ENCODE results near the gene NAALADL2. TPM values are rescaled to one million over a fixed set of nuclear protein-coding genes. Genes with fewer than 3 reads are reported as not detected.

Gene NAALADL2
- total and polyA plus RNA-seq, 2 donors (not counting 1 experiment from before 2014, with no cell fraction given): not detected

DNA sequence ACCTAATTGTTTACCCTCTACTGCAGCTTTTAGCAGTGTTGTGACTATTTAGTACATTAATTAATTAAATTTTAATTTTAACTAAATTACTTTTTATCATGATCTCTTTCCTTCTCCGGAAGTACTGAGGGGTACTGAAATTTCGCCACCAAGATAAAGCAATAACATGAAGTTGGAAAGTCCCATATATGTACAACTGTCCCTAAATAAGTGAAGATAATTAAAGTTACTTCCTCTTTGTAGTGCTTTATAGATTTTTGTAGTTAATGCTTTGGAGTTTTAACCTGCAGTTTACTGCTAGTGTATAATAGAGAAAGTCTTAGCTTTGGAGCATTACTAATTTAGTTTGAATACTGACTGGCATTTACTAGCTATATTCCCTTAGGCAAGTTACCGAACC is 325.3 kb downstream of the NAALADL2 start:
- no peak overlapping the region for H2AFZ ChIP-seq (ENCODE audit: insufficient read depth, low read depth, low read length, poor library complexity, severe bottlenecking)
- no peaks in the 10 kb centered on the region for H3K27me3 Mint-ChIP-seq
- H4K20me1 ChIP-seq (ENCODE audit: control insufficient read depth, insufficient read depth, low read length, poor library complexity, severe bottlenecking): no peaks in the 10 kb centered on the region
- ChIA-PET POLR2A (no interaction called here), CTCF (no interaction called here)
- H3K9ac ChIP-seq (ENCODE audit: low read length): no peak overlapping the region
- ATAC-seq (ENCODE audit: low read depth) (no peak), DNase-seq (no peak)
- H3K9me3 Mint-ChIP-seq (ENCODE audit: insufficient read depth): peaks cover 5% of the 10 kb centered on the region
- no peaks in the 10 kb centered on the region for H3K79me2 ChIP-seq (ENCODE audit: control insufficient read depth, insufficient read depth, low read length)
- no peak overlapping the region for H3K27ac ChIP-seq (ENCODE audit: low read length in 2 of 2)
- TF ChIP-seq EZH2 (IDR thresholded peaks at IDR 0.05; ENCODE audit: borderline replicate concordance, insufficient read depth, low read depth, low read length, poor library complexity, severe bottlenecking) (no peak), CTCF (IDR thresholded peaks at IDR 0.05) (no peak)
- no peaks in the 10 kb centered on the region for H3K36me3 ChIP-seq (replicated peaks in 1 of 2; ENCODE audit: control extremely low read depth in 1 of 2, control insufficient read depth in 1 of 2, extremely low read depth in 1 of 2, insufficient read depth in 2 of 2, low read length in 1 of 2)
- intact Hi-C loops (cut with micrococcal nuclease): no loop called here
- H3K4me1 ChIP-seq (ENCODE audit: control insufficient read depth in 2 of 2, insufficient read depth in 2 of 2, low read length in 2 of 2): no peaks in the 10 kb centered on the region
- H3K4me1 Mint-ChIP-seq: no peaks in the 10 kb centered on the region
- H3K27ac Mint-ChIP-seq: no peak overlapping the region
- H3K4me2 ChIP-seq (replicated peaks; ENCODE audit: low read depth, low read length, poor library complexity, severe bottlenecking): no peak overlapping the region
- no peak overlapping the region for H3K4me3 ChIP-seq (ENCODE audit: control extremely low read depth in 1 of 5, extremely low read depth in 1 of 5, insufficient read depth in 1 of 5, low read depth in 2 of 5, low read length in 4 of 5)
- WGBS (ENCODE audit: insufficient coverage): no CpG with 5 or more reads among the region's 3 CpGs
- no peak overlapping the region for H3K4me3 Mint-ChIP-seq
- no peaks in the 10 kb centered on the region for H3K27me3 ChIP-seq (replicated peaks in 1 of 4; ENCODE audit: control extremely low read depth in 1 of 4, control insufficient read depth in 3 of 4, insufficient read depth in 4 of 4, low read length in 3 of 4)
- peaks cover 0 to 7% (median 0%) of the 10 kb centered on the region in 3 donors for H3K9me3 ChIP-seq (ENCODE audit: control extremely low read depth in 1 of 3, control insufficient read depth in 2 of 3, insufficient read depth in 1 of 3, low read length in 2 of 3)

DNA sequence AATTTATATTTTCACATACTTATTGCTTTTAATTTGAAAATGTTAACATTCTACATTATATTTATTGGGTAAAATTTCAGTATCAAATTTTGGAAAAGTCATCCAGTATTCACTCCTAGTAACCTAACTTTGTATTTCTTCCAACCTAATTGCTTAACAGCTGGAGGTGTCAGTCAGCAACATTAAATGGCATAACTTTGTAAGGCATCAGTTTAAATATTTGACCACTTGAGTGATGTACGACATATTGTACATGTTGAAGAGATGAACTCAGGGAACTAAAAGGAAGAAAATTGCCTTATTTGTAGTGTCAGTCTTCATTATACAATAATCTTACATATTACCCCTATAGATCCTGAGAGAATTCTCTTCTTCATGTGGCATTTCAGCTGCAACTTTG is 326.8 kb downstream of the NAALADL2 start:
- no peaks in the 10 kb centered on the region for H3K79me2 ChIP-seq (ENCODE audit: control insufficient read depth, insufficient read depth, low read length)
- no peaks in the 10 kb centered on the region for H3K4me1 Mint-ChIP-seq
- no peak overlapping the region for H2AFZ ChIP-seq (ENCODE audit: insufficient read depth, low read depth, low read length, poor library complexity, severe bottlenecking)
- ChIA-PET POLR2A (no interaction called here), CTCF (no interaction called here)
- no CpG with 5 or more reads among the region's 1 CpG for WGBS (ENCODE audit: insufficient coverage)
- H3K9me3 Mint-ChIP-seq (ENCODE audit: insufficient read depth): peaks cover 5% of the 10 kb centered on the region
- no peaks in the 10 kb centered on the region for H3K36me3 ChIP-seq (replicated peaks in 1 of 2; ENCODE audit: control extremely low read depth in 1 of 2, control insufficient read depth in 1 of 2, extremely low read depth in 1 of 2, insufficient read depth in 2 of 2, low read length in 1 of 2)
- DNase-seq (no peak), ATAC-seq (ENCODE audit: low read depth) (no peak)
- no peak overlapping the region for H3K27ac ChIP-seq (ENCODE audit: low read length in 2 of 2)
- no peaks in the 10 kb centered on the region for H3K4me1 ChIP-seq (ENCODE audit: control insufficient read depth in 2 of 2, insufficient read depth in 2 of 2, low read length in 2 of 2)
- no peak for TF ChIP-seq CTCF (IDR thresholded peaks at IDR 0.05)
- TF ChIP-seq EZH2 (IDR thresholded peaks at IDR 0.05; ENCODE audit: borderline replicate concordance, insufficient read depth, low read depth, low read length, poor library complexity, severe bottlenecking): no peak
- no peak overlapping the region for H3K4me3 ChIP-seq (ENCODE audit: control extremely low read depth in 1 of 5, extremely low read depth in 1 of 5, insufficient read depth in 1 of 5, low read depth in 2 of 5, low read length in 4 of 5)
- intact Hi-C loops (cut with micrococcal nuclease): no loop called here
- H3K9me3 ChIP-seq (ENCODE audit: control extremely low read depth in 1 of 3, control insufficient read depth in 2 of 3, insufficient read depth in 1 of 3, low read length in 2 of 3): peaks cover 0 to 7% (median 0%) of the 10 kb centered on the region in 3 donors
- no peak overlapping the region for H3K4me2 ChIP-seq (replicated peaks; ENCODE audit: low read depth, low read length, poor library complexity, severe bottlenecking)
- H3K27me3 ChIP-seq (replicated peaks in 1 of 4; ENCODE audit: control extremely low read depth in 1 of 4, control insufficient read depth in 3 of 4, insufficient read depth in 4 of 4, low read length in 3 of 4): no peaks in the 10 kb centered on the region
- H3K27ac Mint-ChIP-seq: no peak overlapping the region
- H3K9ac ChIP-seq (ENCODE audit: low read length): no peak overlapping the region
- no peak overlapping the region for H3K4me3 Mint-ChIP-seq
- H4K20me1 ChIP-seq (ENCODE audit: control insufficient read depth, insufficient read depth, low read length, poor library complexity, severe bottlenecking): no peaks in the 10 kb centered on the region
- no peaks in the 10 kb centered on the region for H3K27me3 Mint-ChIP-seq

Measured in B cell (primary cell).